K562 (cell line): ENCODE data around the gene NEURL2. TPM values are rescaled to one million over a fixed set of nuclear protein-coding genes. Genes with fewer than 3 reads are reported as not detected.
A peak's percentile ranks its signal among the peaks of the same experiment; 100 is the strongest.

Source experiments
- BCOR ChIP-seq: fragments of 450-650 bp; IDR thresholded peaks from 2 replicates; pipeline ENCODE4 v1.6.1; 2016
- CHCHD3 ChIP-seq: fragments of 250-450 bp; sonication (Bioruptor Pico); IDR thresholded peaks from 2 replicates; pipeline ENCODE4 v2.1.2; 2022; ENCODE audit warnings: mild to moderate bottlenecking
- DMBX1 ChIP-seq: fragments of 250-450 bp; sonication (Bioruptor Pico); IDR thresholded peaks from 2 replicates; pipeline ENCODE4 v1.8.0; 2022; ENCODE audit warnings: inconsistent platforms, mild to moderate bottlenecking, moderate library complexity, borderline replicate concordance
- ESRRB ChIP-seq: fragments of 250-450 bp; sonication (Bioruptor Pico); IDR thresholded peaks from 2 replicates; pipeline ENCODE4 v1.5.0; 2020; ENCODE audit warnings: mild to moderate bottlenecking, moderate library complexity, borderline replicate concordance
- ETV1 ChIP-seq: fragments of 450-650 bp; conservative IDR thresholded peaks from 2 replicates; pipeline ENCODE4 v1.6.1; 2016; ENCODE audit warnings: missing genetic modification characterization, control low read depth, low read depth, missing compliant biosample characterization
- MBD2 ChIP-seq: sonication (generic); IDR thresholded peaks from 2 replicates; pipeline ENCODE4 v1.6.1; 2016; ENCODE audit warnings: low read depth, borderline replicate concordance
- MNT ChIP-seq, 2 experiments: fragments of 450-650 bp; conservative IDR thresholded peaks; 2 replicates each; pipeline ENCODE4 v1.6.1; 2017; ENCODE audit warnings: mild to moderate bottlenecking in 2 of 2, moderate library complexity in 2 of 2
- NFIC ChIP-seq: fragments of 450-650 bp; IDR thresholded peaks from 2 replicates; pipeline ENCODE4 v1.6.1; 2017; ENCODE audit warnings: mild to moderate bottlenecking, inconsistent platforms
- PHB ChIP-seq: fragments of 250-450 bp; sonication (Bioruptor Pico); IDR thresholded peaks from 2 replicates; pipeline ENCODE4 v1.5.0; 2021
- SMARCE1 ChIP-seq: fragments of 450-650 bp; IDR thresholded peaks from 2 replicates; pipeline ENCODE4 v1.7.1; 2016; ENCODE audit warnings: mild to moderate bottlenecking
- SP2 ChIP-seq: IDR thresholded peaks from 2 replicates; pipeline ENCODE4 v1.6.1; 2011; ENCODE audit warnings: mild to moderate bottlenecking, low read depth, low read length, moderate library complexity; ENCODE audit not compliant: poor library complexity, severe bottlenecking; ENCODE audit errors: extremely low read depth
- THAP7 ChIP-seq: fragments of 250-450 bp; sonication (Bioruptor Pico); IDR thresholded peaks from 2 replicates; pipeline ENCODE4 v1.5.0; 2021
- YY1 ChIP-seq, 3 experiments: IDR thresholded peaks; 2 replicates each; pipeline ENCODE4 v1.6.1; 2011; ENCODE audit warnings: low read length in 2 of 3, mild to moderate bottlenecking in 2 of 3, moderate library complexity in 2 of 3, borderline replicate concordance in 1 of 3, control low read depth in 1 of 3, low read depth in 1 of 3; ENCODE audit not compliant: insufficient read depth in 3 of 3, insufficient replicate concordance in 2 of 3, control insufficient read depth in 1 of 3, insufficient read length in 1 of 3; ENCODE audit errors: extremely low read depth in 1 of 3
- ZBTB7A ChIP-seq: IDR thresholded peaks from 2 replicates; pipeline ENCODE4 v1.6.1; 2011; ENCODE audit warnings: low read depth, mild to moderate bottlenecking, low read length, moderate library complexity, borderline replicate concordance; ENCODE audit not compliant: control insufficient read depth
- ZFP30 ChIP-seq: fragments of 250-450 bp; sonication (Bioruptor Pico); IDR thresholded peaks from 2 replicates; pipeline ENCODE4 v1.8.0; 2022; ENCODE audit warnings: moderate library complexity, mild to moderate bottlenecking, inconsistent platforms, borderline replicate concordance
- ZNF280A ChIP-seq: fragments of 450-650 bp; IDR thresholded peaks from 2 replicates; pipeline ENCODE4 v1.6.1; 2018; ENCODE audit warnings: mild to moderate bottlenecking, low read depth; ENCODE audit not compliant: partially characterized antibody
- ZNF830 ChIP-seq: fragments of 250-450 bp; sonication (Bioruptor Pico); IDR thresholded peaks from 2 replicates; pipeline ENCODE4 v1.5.0; 2021; ENCODE audit warnings: mild to moderate bottlenecking
- polyA plus RNA-seq, 8 experiments: library from polyadenylated mRNA; depleted of rRNA in 4 of 8; stranded (reverse) in 5 of 8; unstranded in 3 of 8; fragments of >200 nt; fragmentation: Nextera tagmentation in 2 of 8; fragmentation: Illumina TruSeq in 1 of 8; extraction: Ambion mirVana in 2 of 8; extraction: Trizol in 1 of 8; gene quantifications; 2 replicates each; pipeline versions ENCODE4 v1.2.1 to v1.2.3, GENCODE V29; 2011 to 2014; ENCODE audit warnings: inconsistent platforms in 1 of 8, missing spikeins in 1 of 8
- total RNA-seq, 7 experiments: library from RNA; depleted of rRNA in 6 of 7; stranded (reverse); fragments of >200 nt in 6 of 7; fragmentation: Illumina TruSeq in 2 of 7; extraction: Trizol in 2 of 7; gene quantifications; 2 replicates each; pipeline versions ENCODE4 v1.2.1 to v1.2.3, GENCODE V29; 2011 to 2021; ENCODE audit warnings: low replicate concordance in 1 of 7
- TF ChIP-seq, protein P1 (sequence below): fragments of 250-450 bp; sonication (Bioruptor Pico); IDR thresholded peaks from 2 replicates; pipeline ENCODE4 v1.9.0; 2021; ENCODE audit warnings: mild to moderate bottlenecking, inconsistent platforms

Gene NEURL2
- total and polyA plus RNA-seq, 9 of the 15 experiments (the other 6 are each of a cell fraction or from before 2014, with no cell fraction given) = 0.22 to 1.9 (median 0.50) TPM; not detected in 1

DNA sequence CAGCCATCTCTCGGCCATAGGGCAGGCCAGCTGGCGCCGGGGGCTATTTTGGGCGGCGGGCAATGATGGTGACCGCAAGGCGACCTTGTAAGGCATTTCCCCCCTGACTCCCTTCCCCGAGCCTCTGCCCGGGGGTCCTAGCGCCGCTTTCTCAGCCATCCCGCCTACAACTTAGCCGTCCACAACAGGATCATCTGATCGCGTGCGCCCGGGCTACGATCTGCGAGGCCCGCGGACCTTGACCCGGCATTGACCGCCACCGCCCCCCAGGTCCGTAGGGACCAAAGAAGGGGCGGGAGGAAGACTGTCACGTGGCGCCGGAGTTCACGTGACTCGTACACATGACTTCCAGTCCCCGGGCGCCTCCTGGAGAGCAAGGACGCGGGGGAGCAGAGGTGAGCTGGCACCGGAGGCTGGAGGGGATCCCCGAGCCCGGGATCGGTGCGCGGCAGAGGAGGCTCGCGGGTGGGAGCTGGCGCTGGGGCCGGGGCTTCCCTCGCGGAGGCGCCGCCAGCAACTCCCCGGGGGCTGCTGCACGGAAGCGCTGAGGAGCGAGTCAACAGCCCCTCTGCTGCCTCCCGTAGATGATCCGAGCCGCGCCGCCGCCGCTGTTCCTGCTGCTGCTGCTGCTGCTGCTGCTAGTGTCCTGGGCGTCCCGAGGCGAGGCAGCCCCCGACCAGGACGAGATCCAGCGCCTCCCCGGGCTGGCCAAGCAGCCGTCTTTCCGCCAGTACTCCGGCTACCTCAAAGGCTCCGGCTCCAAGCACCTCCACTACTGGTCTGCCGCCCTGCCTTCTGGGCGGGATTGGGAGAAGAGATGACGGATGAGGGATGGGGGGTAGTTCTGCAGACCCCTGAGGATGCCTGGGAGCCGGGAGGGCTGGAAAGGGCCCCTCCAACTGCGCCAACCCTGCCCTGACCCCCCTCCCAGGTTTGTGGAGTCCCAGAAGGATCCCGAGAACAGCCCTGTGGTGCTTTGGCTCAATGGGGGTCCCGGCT lies at the start of gene NEURL2, which contains the start of gene CTSA (continued):
- TF ChIP-seq, protein P1, sequence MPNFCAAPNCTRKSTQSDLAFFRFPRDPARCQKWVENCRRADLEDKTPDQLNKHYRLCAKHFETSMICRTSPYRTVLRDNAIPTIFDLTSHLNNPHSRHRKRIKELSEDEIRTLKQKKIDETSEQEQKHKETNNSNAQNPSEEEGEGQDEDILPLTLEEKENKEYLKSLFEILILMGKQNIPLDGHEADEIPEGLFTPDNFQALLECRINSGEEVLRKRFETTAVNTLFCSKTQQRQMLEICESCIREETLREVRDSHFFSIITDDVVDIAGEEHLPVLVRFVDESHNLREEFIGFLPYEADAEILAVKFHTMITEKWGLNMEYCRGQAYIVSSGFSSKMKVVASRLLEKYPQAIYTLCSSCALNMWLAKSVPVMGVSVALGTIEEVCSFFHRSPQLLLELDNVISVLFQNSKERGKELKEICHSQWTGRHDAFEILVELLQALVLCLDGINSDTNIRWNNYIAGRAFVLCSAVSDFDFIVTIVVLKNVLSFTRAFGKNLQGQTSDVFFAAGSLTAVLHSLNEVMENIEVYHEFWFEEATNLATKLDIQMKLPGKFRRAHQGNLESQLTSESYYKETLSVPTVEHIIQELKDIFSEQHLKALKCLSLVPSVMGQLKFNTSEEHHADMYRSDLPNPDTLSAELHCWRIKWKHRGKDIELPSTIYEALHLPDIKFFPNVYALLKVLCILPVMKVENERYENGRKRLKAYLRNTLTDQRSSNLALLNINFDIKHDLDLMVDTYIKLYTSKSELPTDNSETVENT = peak; percentile 30; the same call in 1 of the 2 replicates
- TF ChIP-seq DMBX1 (CRISPR knock-in tag) (peak; percentile 59; the same call in 1 of the 2 replicates), YY1 (IDR thresholded peaks at IDR 0.05; ENCODE audit: borderline replicate concordance in 1 of 3, control insufficient read depth in 1 of 3, extremely low read depth in 1 of 3, insufficient read depth in 3 of 3, insufficient read length in 1 of 3, insufficient replicate concordance in 2 of 3, low read depth in 1 of 3, low read length in 2 of 3) (peak in 2 of 3 experiments; percentile 81 to 86), ETV1 (tag) (peak; percentile 39; the same call in 1 of the 2 replicates), SMARCE1 (0 out of 2 replicates have a peak, but pooled peaks have one; percentile 26), MNT (conservative IDR thresholded peaks at IDR 0.05) (peak; percentile 95 to 98), SP2 (peak; percentile 32), NFIC (peak; percentile 13; the same call in 1 of the 2 replicates), ZNF830 (CRISPR knock-in tag) (no peak), ESRRB (CRISPR knock-in tag) (no peak), MBD2 (0 out of 2 replicates have a peak, but pooled peaks have one; percentile 34), BCOR (peak; percentile 63; the same call in 1 of the 2 replicates), CHCHD3 (CRISPR knock-in tag) (no peak), ZBTB7A (peak; percentile 89), THAP7 (CRISPR knock-in tag) (0 out of 2 replicates have a peak, but pooled peaks have one; percentile 32), ZFP30 (CRISPR knock-in tag) (no peak), ZNF280A (no peak), PHB (CRISPR knock-in tag) (no peak)
